Sigmoid colon (tissue), 7 donors: ENCODE results near the gene RNF151. TPM values are rescaled to one million over a fixed set of nuclear protein-coding genes. Genes with fewer than 3 reads are reported as not detected.

Experiments used
- DNase-seq: peaks from one replicate; pipeline ENCODE4 v3.0.0-alpha.2; 2019
- H3K27ac ChIP-seq, 4 donors: fragments of 200-600 bp; sonication (generic); one replicate each; pipeline ENCODE4 v1.5.1; 2016 to 2019; ENCODE audit warnings: mild to moderate bottlenecking in 1 of 4
- H3K27me3 ChIP-seq, 3 donors: fragments of 200-600 bp; sonication (generic); one replicate each; pipeline ENCODE4 v1.5.1; 2019; ENCODE audit warnings: mild to moderate bottlenecking in 1 of 3
- H3K36me3 ChIP-seq, 4 donors: fragments of 200-600 bp; sonication (generic); one replicate each; pipeline ENCODE4 v1.5.1; 2016 to 2019
- H3K4me1 ChIP-seq, 4 donors: fragments of 200-600 bp; sonication (generic); one replicate each; pipeline ENCODE4 v1.5.1; 2017 to 2019
- H3K4me3 ChIP-seq, 4 donors: fragments of 200-600 bp; sonication (generic); one replicate each; pipeline ENCODE4 v1.5.1; 2017 to 2019; ENCODE audit warnings: mild to moderate bottlenecking in 2 of 4, moderate library complexity in 1 of 4
- H3K9me3 ChIP-seq, 4 donors: fragments of 200-600 bp in 3 of 4; sonication (generic) in 3 of 4; one replicate each; pipeline versions ENCODE4 v1.5.1 to v1.6.1; 2013 to 2019
- CTCF ChIP-seq, 4 experiments: fragments of 450-650 bp in 3 of 4; fragments of 200-600 bp in 1 of 4; IDR thresholded peaks; one replicate each; pipeline ENCODE4 v1.5.1; 2016 to 2019; ENCODE audit warnings: antibody characterized with exemption in 4 of 4, mild to moderate bottlenecking in 3 of 4, moderate library complexity in 2 of 4
- EP300 ChIP-seq, 4 donors: sonication (generic); formaldehyde crosslinking; IDR thresholded peaks; one replicate each; pipeline ENCODE4 v1.6.1; 2017; ENCODE audit warnings: antibody characterized with exemption in 4 of 4
- POLR2A ChIP-seq, 2 donors: fragments of 450-650 bp; IDR thresholded peaks; one replicate each; pipeline ENCODE4 v1.6.1; 2016; ENCODE audit warnings: antibody characterized with exemption in 2 of 2, mild to moderate bottlenecking in 2 of 2, moderate library complexity in 2 of 2
- POLR2AphosphoS5 ChIP-seq, 4 donors: sonication (generic); formaldehyde crosslinking; IDR thresholded peaks; one replicate each; pipeline ENCODE4 v1.6.1; 2017; ENCODE audit warnings: antibody characterized with exemption in 4 of 4
- WGBS, 2 donors: extraction: QIAGEN DNeasy Blood & Tissue Kit; methylation state at CpG; one replicate each; pipeline ENCODE4 v1.1.7; 2013; 5-methylcytosine and 5-hydroxymethylcytosine counted together
- intact Hi-C: fragments of 100-400 bp; cut with DNase I; formaldehyde crosslinking; loops from one replicate; pipeline ENCODE4 v1.15.1; 2023
- polyA plus RNA-seq, 3 donors: library from polyadenylated mRNA; stranded (reverse); fragments of 200-250 nt; gene quantifications; one replicate each; pipeline ENCODE4 v1.2.3, GENCODE V29; 2013
- total RNA-seq, 4 donors: library from RNA; depleted of rRNA; stranded (reverse); fragments of >200 nt; gene quantifications; one replicate each; pipeline ENCODE4 v1.1.0, GENCODE V29; 2016
- donor health status: healthy with polysubstance abuse.
- donor health status: Bipolar disorder and iron deficiency.
- donor health status: healthy.

The RNF151 gene
- total and polyA plus RNA-seq, 7 donors = 0.10 TPM; not detected in 6

DNA sequence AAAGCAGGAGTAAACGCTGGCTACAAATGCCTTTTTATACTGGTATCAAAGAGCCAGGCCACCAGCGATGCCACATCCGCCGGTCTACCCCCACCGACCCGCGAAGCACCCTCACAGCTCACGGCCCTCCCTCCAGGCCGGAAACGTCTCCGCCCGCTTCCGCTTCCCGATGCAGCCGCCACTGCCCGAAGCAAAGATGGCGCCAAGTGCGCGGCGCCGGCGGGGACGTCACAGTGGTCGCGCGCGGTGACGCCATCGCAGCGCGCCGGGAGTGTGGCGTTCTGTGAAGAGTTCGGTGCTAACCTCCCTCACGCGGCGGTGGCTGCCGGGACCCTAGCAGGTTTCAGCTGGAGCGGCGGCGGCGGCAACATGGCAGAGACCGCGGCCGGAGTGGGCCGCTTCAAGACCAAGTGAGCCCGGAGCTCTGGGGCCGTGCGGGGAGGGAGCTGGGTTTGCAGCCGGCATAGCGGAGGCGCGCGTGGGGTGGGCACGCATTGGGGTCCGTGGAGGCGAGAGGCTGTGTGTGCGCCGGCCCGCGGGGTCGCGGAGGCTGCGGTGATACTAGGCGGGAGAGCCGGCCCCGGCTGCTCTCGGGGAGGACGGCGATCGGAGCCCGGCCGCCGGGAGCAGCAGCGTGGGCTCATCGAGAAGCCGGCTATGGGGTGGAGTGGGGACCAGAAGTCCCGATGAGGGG is 5.3 kb downstream of the RNF151 start, which contains the start of gene TBL3:
TBL3 (plus strand) TSS at position 258 of the 694 bp plus-strand sequence; CDS start at position 370, 112 bp downstream.
- Histone ChIP-seq H3K36me3 (peaks cover 25 to 31% (median 29%) of the 10 kb centered on the region in 4 donors), H3K27me3 (peaks cover 0 to 31% (median 15%) of the 10 kb centered on the region in 3 donors), H3K4me3 (peak within 1 kb of the TSS; percentile 83 to 99 (median 92)), H3K27ac (peak within 1 kb of the TSS; percentile 89 to 96 (median 93)), H3K9me3 (no peaks in the 10 kb centered on the region), H3K4me1 (peaks cover 0 to 25% (median 23%) of the 10 kb centered on the region in 4 donors)
- TF ChIP-seq EP300 (IDR thresholded peaks at IDR 0.05) = peak in 1 of 4 donors; percentile 70
- TF ChIP-seq POLR2A (IDR thresholded peaks at IDR 0.05) = peak; percentile 93 to 95
- peak; percentile 97 to 99 (median 99) for TF ChIP-seq POLR2AphosphoS5 (IDR thresholded peaks at IDR 0.05)
- no peak for TF ChIP-seq CTCF (IDR thresholded peaks at IDR 0.05)
- DNase-seq = peak; percentile 97
- intact Hi-C loops = no loop called here
- 0 to 1% methylated on average over 78 of the region's 78 CpGs for WGBS, 2 donors

DNA sequence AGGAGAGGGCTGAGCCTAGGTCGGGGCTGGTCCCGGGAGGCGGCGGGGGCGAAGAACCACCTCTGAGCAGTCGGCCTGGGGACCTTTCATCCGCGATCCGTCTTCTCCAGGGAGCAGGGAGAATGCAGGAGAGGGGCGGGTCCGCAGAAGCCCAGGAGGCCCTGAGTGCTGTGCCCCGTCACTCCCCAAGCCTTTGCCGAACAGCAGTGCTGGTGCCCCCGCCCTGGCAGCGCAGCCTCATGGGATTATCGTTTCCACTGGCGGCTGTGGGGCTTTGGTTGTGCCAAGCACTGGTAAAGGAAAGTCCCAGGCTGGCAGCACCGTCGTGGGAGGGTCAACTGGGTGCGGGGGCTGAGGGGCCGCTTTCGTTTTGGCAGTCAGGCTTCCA is 5.8 kb downstream of the RNF151 start:
- WGBS, 2 donors = 1 to 3% methylated on average over 22 of the region's 22 CpGs
- intact Hi-C loops = no loop called here

GRCh38 chr16:1973461-1974156 is 7.0 kb downstream of the RNF151 start:
- peaks cover 4 to 48% (median 32%) of the 10 kb centered on the region in 3 donors for H3K27me3 ChIP-seq
- no peak for TF ChIP-seq EP300 (IDR thresholded peaks at IDR 0.05)
- no peak for TF ChIP-seq CTCF (IDR thresholded peaks at IDR 0.05)
- TF ChIP-seq POLR2AphosphoS5 (IDR thresholded peaks at IDR 0.05) = no peak
- TF ChIP-seq POLR2A (IDR thresholded peaks at IDR 0.05) = no peak
- DNase-seq = no peak
- H3K9me3 ChIP-seq = no peaks in the 10 kb centered on the region
- no peak overlapping the region for H3K27ac ChIP-seq
- no peak overlapping the region for H3K4me3 ChIP-seq
- WGBS, 2 donors = 92% methylated on average over 16 of the region's 16 CpGs
- intact Hi-C loops = no loop called here
- peaks cover 41 to 48% (median 45%) of the 10 kb centered on the region in 4 donors for H3K36me3 ChIP-seq
- peaks cover 0 to 25% (median 23%) of the 10 kb centered on the region in 4 donors for H3K4me1 ChIP-seq

More for the DNA sequence above, 5.8 kb downstream of the RNF151 start:
- Histone ChIP-seq H3K36me3 (peaks cover 30 to 36% (median 34%) of the 10 kb centered on the region in 4 donors), H3K27me3 (peaks cover 0 to 36% (median 21%) of the 10 kb centered on the region in 3 donors), H3K9me3 (no peaks in the 10 kb centered on the region), H3K27ac (peak overlapping the region in 3 of 4 donors; percentile 89 to 96 (median 92)), H3K4me3 (peak overlapping the region; percentile 83 to 99 (median 92)), H3K4me1 (peaks cover 0 to 25% (median 23%) of the 10 kb centered on the region in 4 donors)
- DNase-seq = no peak
- TF ChIP-seq POLR2A (IDR thresholded peaks at IDR 0.05) (no peak), EP300 (IDR thresholded peaks at IDR 0.05) (no peak), POLR2AphosphoS5 (IDR thresholded peaks at IDR 0.05) (no peak), CTCF (IDR thresholded peaks at IDR 0.05) (no peak)

- Histone ChIP-seq H3K27ac (no peak overlapping the region), H3K4me1 (peaks cover 0 to 28% (median 26%) of the 10 kb centered on the region in 4 donors), H3K9me3 (no peaks in the 10 kb centered on the region), H3K4me3 (no peak overlapping the region), H3K27me3 (peaks cover 12 to 56% (median 40%) of the 10 kb centered on the region in 3 donors), H3K36me3 (peaks cover 43 to 52% (median 45%) of the 10 kb centered on the region in 4 donors)
- no peak for DNase-seq
- TF ChIP-seq POLR2AphosphoS5 (IDR thresholded peaks at IDR 0.05) = no peak
- TF ChIP-seq POLR2A (IDR thresholded peaks at IDR 0.05) = no peak
- no peak for TF ChIP-seq EP300 (IDR thresholded peaks at IDR 0.05)
- TF ChIP-seq CTCF (IDR thresholded peaks at IDR 0.05) = no peak
- WGBS, 2 donors = 95 to 96% methylated on average over 42 of the region's 42 CpGs
- intact Hi-C loops = no loop called here
Measured at GRCh38 chr16:1974157-1975070, 7.8 kb downstream of the RNF151 start.
